IMR-90 (cell line): ENCODE measurements around the gene FNDC3B. TPM values are rescaled to one million over a fixed set of nuclear protein-coding genes. Genes with fewer than 3 reads are reported as not detected.

Experiments used
- ATAC-seq: fragments of 200-7000 bp; cut with Tn5 transposase; 2 replicates; pipeline ENCODE4 v1.9.1; 2020; ENCODE audit warnings: low read depth, mild to moderate bottlenecking, moderate library complexity
- BruUV-seq: library from RNA; stranded (reverse); fragments of 400-500 nt; replicated peaks from 2 replicates; lab custom pipeline; 2021; lab: Mats Ljungman, UMichigan
- CTCF ChIA-PET: fragments of 300-600 bp; formaldehyde crosslinking; extraction: SDS; loops from one replicate; lab custom pipeline; 2021; ENCODE audit warnings: antibody characterized with exemption; lab: Yijun Ruan, JAX
- POLR2A ChIA-PET: fragments of 300-600 bp; sonication (Branson Sonifier 250); formaldehyde crosslinking; loops from one replicate; lab custom pipeline; 2022; ENCODE audit warnings: antibody characterized with exemption; ENCODE audit not compliant: unreplicated experiment; lab: Charles Lee
- DNase-seq: peaks from one replicate; pipeline ENCODE4 v3.0.0; 2013
- H2AFZ ChIP-seq: replicated peaks from 2 replicates; pipeline ENCODE3; 2013; ENCODE audit warnings: low read length, mild to moderate bottlenecking; ENCODE audit not compliant: poor library complexity
- H2AK5ac ChIP-seq: 2 replicates; pipeline ENCODE4 v1.6.1; 2013; ENCODE audit warnings: low read depth, low read length, inconsistent platforms
- H2AK9ac ChIP-seq: replicated peaks from 2 replicates; pipeline ENCODE3; 2013; ENCODE audit warnings: mild to moderate bottlenecking, low read depth, low read length, moderate library complexity; ENCODE audit not compliant: poor library complexity
- H2BK120ac ChIP-seq: 2 replicates; pipeline ENCODE4 v1.6.1; 2013; ENCODE audit warnings: low read depth, low read length, inconsistent platforms
- H2BK15ac ChIP-seq: 3 replicates; pipeline ENCODE4 v1.6.1; 2013; ENCODE audit warnings: low read depth, low read length, inconsistent platforms
- H2BK20ac ChIP-seq: 2 replicates; pipeline ENCODE4 v1.6.1; 2013; ENCODE audit warnings: low read depth, mild to moderate bottlenecking, inconsistent platforms, low read length, moderate library complexity
- H2BK5ac ChIP-seq: 2 replicates; pipeline ENCODE4 v1.6.1; 2013; ENCODE audit warnings: mild to moderate bottlenecking, low read depth, low read length, inconsistent platforms; ENCODE audit not compliant: poor library complexity, severe bottlenecking
- H3K14ac ChIP-seq: replicated peaks from 2 replicates; pipeline ENCODE4 v1.6.1; 2013; ENCODE audit warnings: low read depth, low read length, inconsistent platforms
- H3K18ac ChIP-seq: 2 replicates; pipeline ENCODE4 v1.6.1; 2013; ENCODE audit warnings: low read depth, low read length, control low read depth
- H3K23ac ChIP-seq: 2 replicates; pipeline ENCODE4 v1.6.1; 2013; ENCODE audit warnings: low read depth, low read length, inconsistent platforms
- H3K27ac ChIP-seq: 2 replicates; pipeline ENCODE4 v1.5.1; 2013; ENCODE audit warnings: mild to moderate bottlenecking, control low read depth, low read length; ENCODE audit not compliant: insufficient read depth
- H3K27me3 ChIP-seq: 2 replicates; pipeline ENCODE4 v1.6.1; 2013; ENCODE audit warnings: low read length; ENCODE audit not compliant: control insufficient read depth, insufficient read depth
- H3K36me3 ChIP-seq: 2 replicates; pipeline ENCODE4 v1.6.1; 2013; ENCODE audit warnings: low read length, mixed read lengths; ENCODE audit not compliant: control insufficient read depth, insufficient read depth
- H3K4ac ChIP-seq: 2 replicates; pipeline ENCODE4 v1.6.1; 2013; ENCODE audit warnings: low read depth, low read length, inconsistent platforms
- H3K4me1 ChIP-seq: 2 replicates; pipeline ENCODE4 v1.6.1; 2013; ENCODE audit warnings: low read length, mixed read lengths; ENCODE audit not compliant: control insufficient read depth, insufficient read depth
- H3K4me2 ChIP-seq: 2 replicates; pipeline ENCODE4 v1.6.1; 2013; ENCODE audit warnings: low read depth, mild to moderate bottlenecking, control low read depth, low read length, moderate library complexity
- H3K4me3 ChIP-seq: 2 replicates; pipeline ENCODE4 v1.5.1; 2013; ENCODE audit warnings: low read depth, mild to moderate bottlenecking, control low read depth, low read length, moderate library complexity; ENCODE audit not compliant: insufficient read depth
- H3K56ac ChIP-seq: 2 replicates; pipeline ENCODE4 v1.6.1; 2013; ENCODE audit warnings: low read length, inconsistent platforms; ENCODE audit not compliant: insufficient read depth; ENCODE audit errors: extremely low read depth
- H3K79me1 ChIP-seq, 2 experiments: 2 replicates each; pipeline ENCODE4 v1.6.1; 2013; ENCODE audit warnings: low read length in 2 of 2, inconsistent platforms in 1 of 2, low read depth in 1 of 2
- H3K9ac ChIP-seq: 2 replicates; pipeline ENCODE4 v1.6.1; 2013; ENCODE audit warnings: low read depth, low read length, control low read depth
- H3K9me1 ChIP-seq: 2 replicates; pipeline ENCODE4 v1.6.1; 2013; ENCODE audit warnings: low read length, inconsistent platforms; ENCODE audit not compliant: insufficient read depth
- H3K9me3 ChIP-seq: 2 replicates; pipeline ENCODE4 v1.6.1; 2013; ENCODE audit warnings: low read length; ENCODE audit not compliant: control insufficient read depth, insufficient read depth
- H4K20me1 ChIP-seq: 2 replicates; pipeline ENCODE4 v1.6.1; 2013; ENCODE audit warnings: low read length, inconsistent platforms; ENCODE audit not compliant: insufficient read depth
- H4K5ac ChIP-seq: 2 replicates; pipeline ENCODE4 v1.6.1; 2013; ENCODE audit warnings: mild to moderate bottlenecking, low read depth, low read length, control low read depth
- H4K8ac ChIP-seq, 2 experiments: 2 replicates each; pipeline ENCODE4 v1.6.1; 2013; ENCODE audit warnings: low read depth in 2 of 2, low read length in 2 of 2, control low read depth in 1 of 2, inconsistent platforms in 1 of 2
- H4K91ac ChIP-seq: 2 replicates; pipeline ENCODE4 v1.6.1; 2013; ENCODE audit warnings: low read depth, low read length, inconsistent platforms; ENCODE audit not compliant: insufficient read depth
- CHD1 ChIP-seq: IDR thresholded peaks from 2 replicates; pipeline ENCODE4 v1.6.1; 2012; ENCODE audit warnings: low read depth, low read length, improper control_type of control experiment
- MAFK ChIP-seq: IDR thresholded peaks from 2 replicates; pipeline ENCODE4 v1.6.1; 2012; ENCODE audit warnings: low read depth, low read length, improper control_type of control experiment
- MAZ ChIP-seq: IDR thresholded peaks from 2 replicates; pipeline ENCODE4 v1.6.1; 2012; ENCODE audit warnings: low read depth, mild to moderate bottlenecking, low read length, improper control_type of control experiment, moderate library complexity, borderline replicate concordance
- MXI1 ChIP-seq: IDR thresholded peaks from 2 replicates; pipeline ENCODE4 v1.6.1; 2012; ENCODE audit warnings: low read depth, mild to moderate bottlenecking, low read length, moderate library complexity, borderline replicate concordance
- RCOR1 ChIP-seq: IDR thresholded peaks from 2 replicates; pipeline ENCODE4 v1.6.1; 2012; ENCODE audit warnings: mild to moderate bottlenecking, low read length, improper control_type of control experiment; ENCODE audit not compliant: insufficient replicate concordance
- RFX5 ChIP-seq: IDR thresholded peaks from 2 replicates; pipeline ENCODE4 v1.8.0; 2012; ENCODE audit warnings: low read depth, mild to moderate bottlenecking, low read length, moderate library complexity
- WGBS, 2 experiments: methylation state at CpG; one replicate each; pipeline versions ENCODE4 v1.1.5 to v1.1.7; 2013; ENCODE audit warnings: missing lambda C conversion rate in 2 of 2; ENCODE audit not compliant: insufficient read length in 1 of 2; ENCODE audit errors: extremely low coverage in 2 of 2; 5-methylcytosine and 5-hydroxymethylcytosine counted together
- dilution Hi-C: fragments of 300-500 bp; cut with HindIII; formaldehyde crosslinking; loops from one replicate; pipeline ENCODE4 v1.14.3; 2018; ENCODE audit warnings: low sequenced_read_pairs; ENCODE audit not compliant: unreplicated experiment
- in situ Hi-C: fragments of 300-500 bp; cut with MboI; formaldehyde crosslinking; loops from 3 replicates; pipeline ENCODE4 v1.14.3; 2019; ENCODE audit warnings: low sequenced_read_pairs, inconsistent platforms, mixed read lengths
- intact Hi-C: fragments of 100-400 bp; cut with micrococcal nuclease; formaldehyde crosslinking; loops from 2 replicates; pipeline ENCODE4 v1.10.0; 2022
- polyA plus RNA-seq, 3 experiments: library from polyadenylated mRNA; depleted of rRNA; stranded (reverse); fragments of >200 nt; gene quantifications; 2 replicates each; pipeline ENCODE4 v1.2.3, GENCODE V29; 2012; ENCODE audit warnings: low replicate concordance in 1 of 3
- total RNA-seq: library from RNA; depleted of rRNA; stranded (reverse); fragments of >200 nt; gene quantifications from 2 replicates; pipeline ENCODE4 v1.2.3, GENCODE V29; 2012
- TF ChIP-seq, protein P1 (sequence below): fragments of 150-350 bp; IDR thresholded peaks from 2 replicates; pipeline ENCODE4 v1.6.1; 2016; ENCODE audit warnings: low read depth, mild to moderate bottlenecking, low read length, moderate library complexity, borderline replicate concordance
- TF ChIP-seq, protein P2 (sequence below): fragments of 150-350 bp; IDR thresholded peaks from 2 replicates; pipeline ENCODE4 v1.6.1; 2017; ENCODE audit warnings: mild to moderate bottlenecking, antibody characterized with exemption, low read length, low read depth

FNDC3B gene
- total and polyA plus RNA-seq, 2 of the 4 experiments (the other 2 are of a cell fraction): 23.9 to 150 TPM

- no peaks in the 10 kb centered on the region for H3K9me3 ChIP-seq
- H3K36me3 ChIP-seq: peaks cover 10% of the 10 kb centered on the region
- in situ Hi-C loops: no loop called here
- POLR2A ChIA-PET: no interaction called here
- no peak for TF ChIP-seq MAZ
- TF ChIP-seq, protein P1, sequence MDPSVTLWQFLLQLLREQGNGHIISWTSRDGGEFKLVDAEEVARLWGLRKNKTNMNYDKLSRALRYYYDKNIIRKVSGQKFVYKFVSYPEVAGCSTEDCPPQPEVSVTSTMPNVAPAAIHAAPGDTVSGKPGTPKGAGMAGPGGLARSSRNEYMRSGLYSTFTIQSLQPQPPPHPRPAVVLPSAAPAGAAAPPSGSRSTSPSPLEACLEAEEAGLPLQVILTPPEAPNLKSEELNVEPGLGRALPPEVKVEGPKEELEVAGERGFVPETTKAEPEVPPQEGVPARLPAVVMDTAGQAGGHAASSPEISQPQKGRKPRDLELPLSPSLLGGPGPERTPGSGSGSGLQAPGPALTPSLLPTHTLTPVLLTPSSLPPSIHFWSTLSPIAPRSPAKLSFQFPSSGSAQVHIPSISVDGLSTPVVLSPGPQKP: no peak
- TF ChIP-seq MXI1: no peak
- TF ChIP-seq CHD1: no peak
- no peak for TF ChIP-seq RCOR1
- TF ChIP-seq, protein P2, sequence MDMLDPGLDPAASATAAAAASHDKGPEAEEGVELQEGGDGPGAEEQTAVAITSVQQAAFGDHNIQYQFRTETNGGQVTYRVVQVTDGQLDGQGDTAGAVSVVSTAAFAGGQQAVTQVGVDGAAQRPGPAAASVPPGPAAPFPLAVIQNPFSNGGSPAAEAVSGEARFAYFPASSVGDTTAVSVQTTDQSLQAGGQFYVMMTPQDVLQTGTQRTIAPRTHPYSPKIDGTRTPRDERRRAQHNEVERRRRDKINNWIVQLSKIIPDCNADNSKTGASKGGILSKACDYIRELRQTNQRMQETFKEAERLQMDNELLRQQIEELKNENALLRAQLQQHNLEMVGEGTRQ: no peak
- TF ChIP-seq RFX5: no peak
- no peak for TF ChIP-seq MAFK
- no peak overlapping the region; the same call in 1 of the 2 replicates for H4K91ac ChIP-seq
- peaks cover 28% of the 10 kb centered on the region for H3K4me1 ChIP-seq
- 76 to 100% methylated on average over 1 to 2 of the region's 4 CpGs for WGBS, 2 experiments
- peak overlapping the region; percentile 72; the same call in 1 of the 2 replicates for H3K23ac ChIP-seq
- no peak overlapping the region for H2AFZ ChIP-seq
- peaks cover 26% of the 10 kb centered on the region for H3K9me1 ChIP-seq
- H3K27me3 ChIP-seq: no peaks in the 10 kb centered on the region
- no peak for ATAC-seq
- intact Hi-C loops: no loop called here
- H3K4me3 ChIP-seq: no peak overlapping the region
- H3K18ac ChIP-seq: peak overlapping the region; percentile 73
- H3K79me1 ChIP-seq: peaks cover 30 to 77% of the 10 kb centered on the region in 2 experiments
- H3K9ac ChIP-seq: no peak overlapping the region
- H3K14ac ChIP-seq: 0 out of 2 replicates have a peak overlapping the region, but pooled peaks have one; percentile 51
- H4K8ac ChIP-seq: peak overlapping the region in 1 of 2 experiments; percentile 63; a peak in 1 of 4 replicates
- DNase-seq: no peak
- peaks cover 53% of the 10 kb centered on the region for H4K20me1 ChIP-seq
- no peak overlapping the region for H3K56ac ChIP-seq
- no peak overlapping the region for H2BK20ac ChIP-seq
- peak overlapping the region; percentile 63 for H2AK5ac ChIP-seq
- BruUV-seq: no TSS peak
- CTCF ChIA-PET: interaction anchor here (0.8 kb wide), 1 partner anchor 518 kb away, joined by 3 read pairs; no protein-coding TSS in a partner anchor
- H2BK5ac ChIP-seq: peak overlapping the region; percentile 53
- H4K5ac ChIP-seq: peak overlapping the region; percentile 51; the same call in 1 of the 2 replicates
- peak overlapping the region; percentile 76; the same call in 1 of the 3 replicates for H2BK15ac ChIP-seq
- dilution Hi-C loops: no loop called here
- H3K27ac ChIP-seq: no peak overlapping the region
- no peak overlapping the region for H3K4me2 ChIP-seq
- peak overlapping the region; percentile 15; the same call in 1 of the 2 replicates for H3K4ac ChIP-seq
- no peak overlapping the region for H2AK9ac ChIP-seq
- H2BK120ac ChIP-seq: no peak overlapping the region
Measured at GRCh38 chr3:172132159-172132586, 92.8 kb downstream of the FNDC3B start.
